GM21515 (cell line): ENCODE measurements around the gene HDAC4.
"Not testable (repeated sequence)": the region's sequence is repeated elsewhere in the genome, so short reads cannot be mapped to it uniquely, and the experiment has no call there.

ENCODE experiments used
- ATAC-seq: cut with Tn5 transposase; IDR thresholded peaks from one replicate; pipeline ENCODE4 v1.9.1; 2021; ENCODE audit not compliant: unreplicated experiment

Gene HDAC4

GRCh38 chr2:239400596-239401066 lies at the start of gene HDAC4:
Gene HDAC4, minus strand, starts transcription at chr2:239401020. Its CDS starts 48,321 bp downstream, at chr2:239352699.
- ATAC-seq: no peak

DNA sequence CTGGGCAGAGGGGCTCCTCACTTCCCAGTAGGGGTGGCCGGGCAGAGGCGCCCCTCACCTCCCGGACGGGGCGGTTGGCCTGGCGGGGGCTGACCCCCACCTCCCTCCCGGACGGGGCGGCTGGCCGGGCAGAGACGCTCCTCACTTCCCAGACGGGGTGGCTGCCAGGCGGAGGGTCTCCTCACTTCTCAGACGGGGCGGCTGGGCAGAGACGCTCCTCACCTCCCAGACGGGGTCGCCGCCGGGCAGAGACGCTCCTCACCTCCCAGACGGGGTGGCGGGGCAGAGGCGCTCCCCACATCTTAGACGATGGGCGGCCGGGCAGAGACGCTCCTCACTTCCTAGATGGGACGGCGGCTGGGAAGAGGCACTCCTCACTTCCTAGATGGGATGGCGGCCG lies 48.6 kb upstream of the HDAC4 start:
- not testable (repeated sequence) for ATAC-seq

GRCh38 chr2:239445771-239446524 lies 45.1 kb upstream of the HDAC4 start:
- ATAC-seq: no peak

GRCh38 chr2:239444626-239445577 lies 44.1 kb upstream of the HDAC4 start:
- ATAC-seq: no peak

GRCh38 chr2:239443666-239444567 lies 43.1 kb upstream of the HDAC4 start:
- ATAC-seq: no peak

DNA sequence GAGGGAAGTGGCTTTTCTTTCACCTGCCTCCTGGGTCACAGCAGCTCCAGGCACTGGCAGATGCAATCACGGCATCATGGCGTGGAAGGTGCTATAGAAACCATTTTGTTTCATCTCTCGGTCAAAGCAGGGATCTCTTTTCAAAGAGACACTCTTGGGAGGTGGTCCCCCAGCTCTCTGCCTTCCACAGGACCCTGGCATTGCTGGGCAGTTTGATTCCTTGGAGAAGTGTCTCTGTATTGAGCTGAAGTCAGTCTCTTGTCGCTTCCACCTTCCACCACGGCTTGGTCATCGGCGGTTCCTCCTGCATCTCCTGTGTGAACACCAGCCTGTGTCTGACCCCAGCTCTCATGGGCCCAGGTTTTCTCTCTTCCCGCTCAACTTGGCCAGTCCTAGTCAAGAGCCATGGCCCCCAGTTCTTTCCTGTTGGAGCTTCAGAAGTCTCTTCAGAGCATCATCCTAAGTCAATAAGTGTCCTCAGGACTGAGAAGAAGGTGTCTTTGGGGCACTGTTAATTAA lies 42.3 kb upstream of the HDAC4 start:
- ATAC-seq: no peak

DNA sequence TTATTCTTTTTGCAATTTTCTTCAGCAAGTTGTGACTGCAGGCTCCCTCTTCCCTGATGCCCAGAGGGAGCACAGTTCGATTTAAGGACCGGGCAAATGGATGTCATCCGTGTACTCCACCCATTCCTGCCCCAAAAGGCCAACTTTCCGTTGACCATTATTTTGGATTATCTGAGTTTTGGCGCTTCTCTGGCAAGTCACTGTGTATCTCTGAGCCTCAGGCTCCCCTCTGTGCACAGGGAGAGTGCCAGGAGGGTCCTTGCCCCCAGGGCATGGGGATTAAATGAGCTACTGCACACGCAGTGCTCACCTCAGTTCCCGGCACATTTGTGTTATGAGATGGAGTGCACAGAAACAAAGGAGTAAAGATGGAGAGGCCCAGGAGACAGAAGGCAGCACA lies 41.4 kb upstream of the HDAC4 start:
- no peak for ATAC-seq

DNA sequence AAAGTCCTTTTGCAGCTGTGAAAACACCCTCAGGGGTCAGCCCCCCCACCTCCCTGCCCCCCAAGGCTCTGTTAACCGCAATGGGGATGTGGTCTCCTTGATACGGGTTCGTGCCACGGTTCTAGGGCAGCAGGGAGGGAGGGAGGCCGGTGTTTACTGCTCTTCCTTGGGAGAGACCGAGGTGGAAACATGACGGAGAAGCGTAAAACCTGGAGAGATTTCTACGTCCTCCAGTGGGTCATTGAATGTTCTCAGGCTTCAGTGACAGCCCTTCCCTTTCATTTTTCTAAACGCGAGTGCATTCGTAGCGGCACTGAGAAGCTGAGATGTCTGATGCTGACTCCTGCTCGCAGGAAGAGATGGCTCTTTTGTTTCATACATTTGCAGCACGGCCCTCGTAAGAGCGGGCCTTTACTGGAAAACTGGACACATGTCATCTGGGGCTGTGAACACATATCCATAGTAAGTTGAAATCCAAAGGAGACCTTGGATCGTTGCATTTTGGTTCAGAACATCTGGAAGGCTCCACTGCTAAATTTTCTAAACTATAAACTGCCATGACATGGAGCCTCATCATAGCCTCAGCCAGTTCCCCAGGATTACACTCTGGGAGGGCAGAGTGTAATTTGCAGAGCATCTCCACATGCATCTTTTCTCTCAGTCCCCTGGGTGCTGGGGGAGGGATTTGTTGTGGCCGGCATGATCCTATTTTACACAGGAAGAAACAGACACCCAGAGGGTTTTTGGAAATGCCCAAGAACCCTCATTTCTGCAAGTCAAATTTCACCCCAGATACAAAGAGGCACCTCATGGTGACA lies 40.6 kb upstream of the HDAC4 start:
- ATAC-seq: no peak

DNA sequence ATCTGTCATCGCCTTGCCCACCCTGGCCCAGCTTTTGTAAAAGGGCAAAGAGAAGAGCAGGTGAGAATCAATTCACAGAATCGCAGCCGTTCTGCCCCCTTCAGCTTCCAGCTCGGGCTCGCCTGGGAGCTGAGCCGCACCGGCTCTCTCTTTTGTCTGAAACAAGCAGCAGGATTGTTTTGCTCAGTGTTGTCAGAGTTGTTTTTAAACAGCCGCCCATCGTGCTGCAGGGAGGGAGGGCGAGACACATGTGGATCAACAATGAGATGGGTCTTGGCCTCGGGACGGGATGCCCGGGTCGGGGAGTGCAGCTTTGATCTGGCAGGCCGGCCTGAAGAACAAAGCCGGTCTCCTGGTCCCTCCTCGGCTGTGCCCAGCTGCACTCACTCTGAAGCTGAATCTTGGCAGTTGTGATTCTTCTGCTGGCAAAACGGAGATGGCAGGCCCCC lies 39.7 kb upstream of the HDAC4 start:
- no peak for ATAC-seq

DNA sequence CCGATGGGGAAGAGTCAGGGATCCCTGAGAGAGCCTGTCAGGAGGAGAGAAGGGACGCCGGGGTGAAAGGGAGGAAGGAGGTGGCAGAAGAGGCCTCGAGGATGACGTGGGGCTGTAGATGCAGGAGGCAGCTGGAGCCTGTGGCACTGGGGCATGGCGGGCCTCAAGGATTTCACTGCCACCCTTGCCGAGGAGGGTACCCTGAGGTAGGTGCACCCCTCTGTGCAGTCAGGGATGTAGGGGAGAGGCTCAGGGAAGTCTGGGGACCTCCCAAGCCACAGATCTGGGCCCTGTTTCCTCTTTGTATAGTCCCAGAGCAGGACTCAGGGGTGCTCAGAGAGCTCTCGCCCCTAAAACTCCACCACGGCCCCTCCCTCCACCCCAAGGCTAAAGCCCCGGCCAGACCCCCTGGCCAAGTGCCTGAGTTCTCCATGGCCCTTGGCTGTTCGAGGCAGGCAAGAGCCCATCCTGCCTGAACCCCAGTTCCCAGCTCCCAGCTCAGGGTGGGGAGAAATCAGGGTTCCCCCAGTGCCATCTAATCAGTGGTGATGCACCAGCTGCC lies 39.0 kb upstream of the HDAC4 start:
- ATAC-seq: no peak

- ATAC-seq: no peak
Measured at GRCh38 chr2:239438995-239439753, 38.4 kb upstream of the HDAC4 start.

DNA sequence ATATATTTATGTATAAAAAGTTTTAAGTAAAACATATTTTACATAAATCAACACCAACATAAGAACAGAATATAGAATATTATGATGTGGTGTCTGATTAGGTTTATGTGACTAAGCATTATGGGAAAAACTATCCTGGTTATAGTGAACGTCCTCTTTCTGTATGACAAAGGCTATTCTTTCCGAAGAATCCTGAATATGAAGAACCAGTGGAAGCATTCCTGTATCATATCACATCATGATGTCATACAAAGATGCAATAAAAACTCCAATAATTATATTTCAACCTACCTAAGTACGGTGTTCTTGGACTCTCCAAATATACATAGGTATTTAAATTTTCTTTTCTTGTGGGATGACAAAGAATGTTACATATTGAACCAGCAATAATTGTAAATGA lies 37.5 kb upstream of the HDAC4 start:
- ATAC-seq: no peak

DNA sequence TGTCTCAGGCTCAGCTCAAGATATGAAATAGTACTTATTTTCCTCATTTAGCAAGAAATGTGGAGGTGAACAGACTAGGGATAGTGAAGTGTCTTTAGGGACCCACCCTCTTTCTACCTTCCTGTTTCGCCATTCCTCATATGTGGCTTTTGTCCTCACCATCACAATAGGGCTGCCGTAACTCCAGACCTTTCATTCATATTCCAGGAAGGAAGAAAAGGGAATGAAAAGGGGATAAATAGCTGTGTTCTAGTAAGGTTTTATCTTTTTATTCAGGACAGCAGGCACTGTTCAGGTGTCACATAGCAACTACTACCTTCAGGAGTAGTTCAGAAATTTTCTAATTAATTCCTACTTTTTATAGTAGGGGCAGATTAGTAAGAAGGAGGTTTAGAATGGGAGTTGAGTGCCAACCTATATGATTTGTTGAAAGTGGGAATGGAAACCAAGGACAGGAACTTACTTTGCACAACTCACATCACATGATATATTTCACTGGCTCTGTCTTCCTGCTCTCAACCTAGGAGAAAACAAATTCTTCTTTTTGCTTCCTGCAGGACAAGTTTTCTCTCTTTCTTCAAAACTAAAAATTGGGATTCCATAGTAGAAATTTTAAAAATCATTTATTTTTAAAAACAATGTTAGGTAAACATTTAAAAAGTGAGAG lies 36.0 kb upstream of the HDAC4 start:
- ATAC-seq: no peak

GRCh38 chr2:239436076-239436475 lies 35.3 kb upstream of the HDAC4 start:
- ATAC-seq: no peak

DNA sequence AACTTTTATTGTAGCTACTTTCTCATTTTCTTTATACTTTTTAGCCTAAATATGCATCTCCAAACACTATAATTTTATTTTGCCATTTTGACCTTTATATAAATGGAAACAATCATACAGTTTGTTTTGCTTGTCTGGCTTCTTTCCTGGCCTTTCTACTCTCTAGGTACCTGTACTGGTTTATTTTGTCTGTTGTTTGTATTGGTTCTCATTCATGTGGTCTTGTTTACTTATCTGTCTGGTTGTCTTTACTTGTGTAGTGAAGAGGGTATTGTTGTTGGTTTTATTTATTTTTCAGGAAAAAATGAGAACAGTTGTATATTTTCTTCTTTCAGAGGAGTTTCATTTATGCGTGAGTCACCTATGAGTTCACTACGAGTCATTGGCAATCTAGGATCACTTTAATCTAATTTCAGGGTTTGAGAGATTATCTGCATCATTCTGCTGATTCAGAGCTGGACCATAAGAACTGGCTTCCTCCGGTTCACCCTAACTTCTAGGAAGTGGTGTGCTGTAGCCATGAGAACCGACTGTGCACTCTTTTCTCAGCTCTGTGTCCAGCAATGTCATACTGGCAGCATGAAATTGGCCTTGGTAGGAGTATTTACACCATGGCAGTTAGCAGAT lies 33.1 kb upstream of the HDAC4 start:
- no peak for ATAC-seq

- ATAC-seq: no peak
Measured at GRCh38 chr2:239432174-239432573, 31.4 kb upstream of the HDAC4 start.

GRCh38 chr2:239431536-239431935 lies 30.7 kb upstream of the HDAC4 start:
- no peak for ATAC-seq
